ENCODE results near the gene MSI2.

MSI2 gene

DNA sequence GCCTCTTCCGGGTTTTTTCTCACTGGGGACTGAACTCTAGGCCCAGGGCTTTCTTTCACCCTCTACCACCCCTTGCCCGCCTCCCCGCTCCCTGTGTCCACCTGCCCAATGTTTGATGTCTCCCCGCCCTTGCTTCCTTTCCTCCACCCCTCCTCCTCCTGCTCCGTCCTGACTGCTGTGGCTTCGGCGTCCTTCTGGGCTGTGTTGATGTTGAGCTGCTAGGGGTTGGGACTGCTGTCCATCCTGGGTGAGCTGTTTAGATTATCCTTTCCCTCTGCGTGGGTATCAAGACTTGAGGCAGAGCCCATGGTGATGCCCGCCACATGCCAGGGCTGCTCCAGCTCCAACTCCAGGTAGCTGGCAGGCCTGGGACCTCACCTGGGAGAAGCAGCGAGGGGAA is 371.3 kb downstream of the MSI2 start:
- TF ChIP-seq, protein P1, sequence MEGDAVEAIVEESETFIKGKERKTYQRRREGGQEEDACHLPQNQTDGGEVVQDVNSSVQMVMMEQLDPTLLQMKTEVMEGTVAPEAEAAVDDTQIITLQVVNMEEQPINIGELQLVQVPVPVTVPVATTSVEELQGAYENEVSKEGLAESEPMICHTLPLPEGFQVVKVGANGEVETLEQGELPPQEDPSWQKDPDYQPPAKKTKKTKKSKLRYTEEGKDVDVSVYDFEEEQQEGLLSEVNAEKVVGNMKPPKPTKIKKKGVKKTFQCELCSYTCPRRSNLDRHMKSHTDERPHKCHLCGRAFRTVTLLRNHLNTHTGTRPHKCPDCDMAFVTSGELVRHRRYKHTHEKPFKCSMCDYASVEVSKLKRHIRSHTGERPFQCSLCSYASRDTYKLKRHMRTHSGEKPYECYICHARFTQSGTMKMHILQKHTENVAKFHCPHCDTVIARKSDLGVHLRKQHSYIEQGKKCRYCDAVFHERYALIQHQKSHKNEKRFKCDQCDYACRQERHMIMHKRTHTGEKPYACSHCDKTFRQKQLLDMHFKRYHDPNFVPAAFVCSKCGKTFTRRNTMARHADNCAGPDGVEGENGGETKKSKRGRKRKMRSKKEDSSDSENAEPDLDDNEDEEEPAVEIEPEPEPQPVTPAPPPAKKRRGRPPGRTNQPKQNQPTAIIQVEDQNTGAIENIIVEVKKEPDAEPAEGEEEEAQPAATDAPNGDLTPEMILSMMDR (IDR thresholded peaks at IDR 0.05; ENCODE audit: control insufficient read depth, extremely low read depth, insufficient read depth), result no peak
- DNase-seq (ENCODE audit: low read depth), result no peak
- no peak overlapping the region for H3K4me3 ChIP-seq (ENCODE audit: low read depth, low read length)

GRCh38 chr17:57628421-57628820 is 372.1 kb downstream of the MSI2 start:
- TF ChIP-seq, protein P1 (IDR thresholded peaks at IDR 0.05; ENCODE audit: control insufficient read depth, extremely low read depth, insufficient read depth), result no peak
- no peak overlapping the region for H3K4me3 ChIP-seq (ENCODE audit: low read depth, low read length)
- no peak for DNase-seq (ENCODE audit: low read depth)

DNA sequence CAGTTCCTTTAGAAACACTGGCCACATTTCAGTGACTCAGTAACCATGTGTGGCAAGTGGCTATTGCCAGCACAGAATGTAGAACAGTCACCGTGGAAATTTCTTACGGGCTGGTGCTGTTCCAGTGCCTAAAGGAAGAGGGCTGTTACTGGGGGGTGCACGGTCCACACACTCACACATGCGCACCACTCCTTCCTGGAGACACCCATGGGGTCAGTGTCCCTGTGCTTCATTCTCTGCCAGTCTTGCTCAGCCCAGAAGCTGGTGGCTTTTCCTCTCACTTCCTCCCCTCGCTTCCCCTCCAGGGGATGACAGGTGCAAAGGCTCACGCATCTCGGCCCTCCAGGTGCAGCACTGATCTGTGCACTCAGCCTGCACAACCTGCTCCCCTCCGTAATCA is 373.1 kb downstream of the MSI2 start:
- DNase-seq (ENCODE audit: low read depth), result no peak
- TF ChIP-seq, protein P1 (IDR thresholded peaks at IDR 0.05; ENCODE audit: control insufficient read depth, extremely low read depth, insufficient read depth), result no peak
- H3K4me3 ChIP-seq (ENCODE audit: low read depth, low read length), result no peak overlapping the region

DNA sequence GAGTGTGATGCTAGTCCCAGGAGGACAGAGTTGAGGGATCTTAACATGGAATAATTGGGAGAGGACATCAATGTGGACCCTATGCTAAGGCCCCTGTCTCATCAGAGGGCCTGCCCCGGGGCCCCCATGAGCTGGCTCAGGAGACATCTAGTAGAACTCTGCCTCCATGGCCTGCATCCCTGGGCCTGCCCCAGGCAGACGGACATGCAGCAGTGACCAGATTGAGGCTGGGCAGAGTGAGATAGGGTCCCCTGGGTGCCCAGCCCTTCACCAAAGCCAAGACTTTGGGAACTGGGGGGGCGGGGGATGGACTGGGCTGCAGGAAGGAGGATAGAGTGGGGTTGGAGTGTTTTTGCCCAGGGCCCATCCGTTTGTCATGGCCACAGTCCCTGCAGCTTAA is 373.6 kb downstream of the MSI2 start:
- no peak for DNase-seq (ENCODE audit: low read depth)
- TF ChIP-seq, protein P1 (IDR thresholded peaks at IDR 0.05; ENCODE audit: control insufficient read depth, extremely low read depth, insufficient read depth), result no peak
- H3K4me3 ChIP-seq (ENCODE audit: low read depth, low read length), result no peak overlapping the region

- DNase-seq (ENCODE audit: low read depth), result no peak
- TF ChIP-seq, protein P1 (IDR thresholded peaks at IDR 0.05; ENCODE audit: control insufficient read depth, extremely low read depth, insufficient read depth), result no peak
- no peak overlapping the region for H3K4me3 ChIP-seq (ENCODE audit: low read depth, low read length)
Observed at GRCh38 chr17:57630736-57631135, 374.4 kb downstream of the MSI2 start.

DNA sequence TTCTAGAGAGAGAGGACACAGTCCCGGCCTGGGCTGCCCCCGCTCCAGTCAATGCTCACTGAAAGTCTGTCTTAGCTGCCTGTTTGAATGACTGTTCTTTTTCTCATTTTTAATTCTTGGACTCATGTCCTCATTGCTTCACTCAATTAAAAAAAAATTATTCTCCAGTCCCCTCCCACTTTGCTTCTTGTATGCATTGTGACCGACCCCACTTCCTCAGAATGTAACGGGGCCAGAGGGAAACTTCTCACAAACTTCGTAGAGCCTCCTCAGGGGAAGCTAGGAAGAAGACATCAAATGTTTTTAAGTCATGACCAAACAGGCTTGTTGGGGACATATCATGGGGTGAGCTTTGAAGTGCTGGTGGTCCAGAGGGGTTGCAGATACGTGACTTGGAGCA is 375.5 kb downstream of the MSI2 start:
- no peak overlapping the region for H3K4me3 ChIP-seq (ENCODE audit: low read depth, low read length)
- DNase-seq (ENCODE audit: low read depth), result no peak
- TF ChIP-seq, protein P1 (IDR thresholded peaks at IDR 0.05; ENCODE audit: control insufficient read depth, extremely low read depth, insufficient read depth), result no peak

DNA sequence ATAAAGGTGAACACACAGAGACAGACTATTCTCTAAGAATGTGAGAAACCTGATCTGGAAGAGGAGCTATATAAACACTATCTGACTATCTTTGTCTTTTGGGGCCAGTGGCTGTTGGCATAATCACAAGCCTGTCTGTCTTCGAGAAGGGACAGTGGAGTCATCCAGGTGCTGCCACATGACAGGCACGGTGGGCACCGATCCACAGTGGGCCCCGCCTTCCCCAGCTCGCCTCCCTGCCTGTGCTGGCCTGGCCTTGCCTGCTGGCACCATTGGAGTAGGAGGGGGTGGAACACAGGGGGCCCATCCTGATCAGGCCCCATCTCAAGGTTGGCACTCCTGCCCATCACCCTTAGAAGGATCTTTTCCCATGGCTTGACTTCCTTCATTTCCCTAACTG is 376.0 kb downstream of the MSI2 start:
- H3K4me3 ChIP-seq (ENCODE audit: low read depth, low read length), result no peak overlapping the region
- DNase-seq (ENCODE audit: low read depth), result no peak
- TF ChIP-seq, protein P1 (IDR thresholded peaks at IDR 0.05; ENCODE audit: control insufficient read depth, extremely low read depth, insufficient read depth), result no peak

Data from LNCaP clone FGC (cell line).